ENCODE measurements around the gene CEP250.

Gene CEP250

GRCh38 chr20:35476288-35476687 lies 20.9 kb downstream of the CEP250 start:
- ChIA-PET POLR2A (no interaction called here), CTCF (interaction anchor here (1.2 to 1.3 kb wide), 2 partner anchors 12 to 13 kb away, joined by 3 to 4 read pairs; no protein-coding TSS in a partner anchor)
- H3K4me3 ChIP-seq (ENCODE audit: low read depth, low read length): no peak overlapping the region
- no peak for DNase-seq (ENCODE audit: low read depth, low spot score)
- TF ChIP-seq CTCF (IDR thresholded peaks at IDR 0.05; ENCODE audit: insufficient read depth, low read length, missing control alignments): no peak

- ChIA-PET CTCF (interaction anchor here (0.8 to 3.4 kb wide), 3 partner anchors 13 to 24 kb away, joined by 3 to 26 read pairs (median 4); no protein-coding TSS in a partner anchor), POLR2A (no interaction called here)
- H3K4me3 ChIP-seq (ENCODE audit: low read depth, low read length): no peak overlapping the region
- no peak for TF ChIP-seq CTCF (IDR thresholded peaks at IDR 0.05; ENCODE audit: insufficient read depth, low read length, missing control alignments)
- DNase-seq (ENCODE audit: low read depth, low spot score): no peak
These were observed 23.5 kb downstream of the CEP250 start for GRCh38 chr20:35478804-35479472.

- no peak for DNase-seq (ENCODE audit: low read depth, low spot score)
- TF ChIP-seq CTCF (IDR thresholded peaks at IDR 0.05; ENCODE audit: insufficient read depth, low read length, missing control alignments): no peak
- no peak overlapping the region for H3K4me3 ChIP-seq (ENCODE audit: low read depth, low read length)
- POLR2A ChIA-PET: no interaction called here
- CTCF ChIA-PET: interaction anchor here (1.9 to 3.4 kb wide), 2 partner anchors 14 to 17 kb away, joined by 4 to 26 read pairs; no protein-coding TSS in a partner anchor
These were observed 24.4 kb downstream of the CEP250 start for GRCh38 chr20:35479798-35480197.

- CTCF ChIA-PET: interaction anchor here (1.0 kb wide), 1 partner anchor 25 kb away, joined by 4 read pairs; no protein-coding TSS in a partner anchor
These were observed 32.1 kb downstream of the CEP250 start for GRCh38 chr20:35487479-35487878.

GRCh38 chr20:35489717-35490116 lies 34.3 kb downstream of the CEP250 start:
- H3K4me3 ChIP-seq (ENCODE audit: low read depth, low read length): no peak overlapping the region
- DNase-seq (ENCODE audit: low read depth, low spot score): no peak
- POLR2A ChIA-PET: no interaction called here
- TF ChIP-seq CTCF (IDR thresholded peaks at IDR 0.05; ENCODE audit: insufficient read depth, low read length, missing control alignments): no peak
- CTCF ChIA-PET: interaction anchor here (1.7 kb wide), 1 partner anchor 23 kb away, joined by 5 read pairs; no protein-coding TSS in a partner anchor

More at GRCh38 chr20:35487479-35487878, 32.1 kb downstream of the CEP250 start:
- DNase-seq (ENCODE audit: low read depth, low spot score): no peak
- H3K4me3 ChIP-seq (ENCODE audit: low read depth, low read length): no peak overlapping the region
- POLR2A ChIA-PET: no interaction called here
- no peak for TF ChIP-seq CTCF (IDR thresholded peaks at IDR 0.05; ENCODE audit: insufficient read depth, low read length, missing control alignments)

- no peak for DNase-seq (ENCODE audit: low read depth, low spot score)
- no peak for TF ChIP-seq CTCF (IDR thresholded peaks at IDR 0.05; ENCODE audit: insufficient read depth, low read length, missing control alignments)
- ChIA-PET POLR2A (no interaction called here), CTCF (interaction anchor here (1.1 to 1.7 kb wide), 2 partner anchors 12 to 22 kb away, joined by 3 to 5 read pairs; no protein-coding TSS in a partner anchor)
- H3K4me3 ChIP-seq (ENCODE audit: low read depth, low read length): no peak overlapping the region
These were observed 35.4 kb downstream of the CEP250 start for GRCh38 chr20:35490736-35491181.

All from AG04449 (cell line).